Endometrial microvascular endothelial cells (primary cell): ENCODE results near the gene FBXO46. TPM values are rescaled to one million over a fixed set of nuclear protein-coding genes. Genes with fewer than 3 reads are reported as not detected.

Source experiments
- in situ Hi-C: cut with HindIII; loops from 2 replicates; pipeline ENCODE4 v1.10.0; 2017; ENCODE audit warnings: low sequenced_read_pairs, low pct_unique_long_range_greater_than_20kb; ENCODE audit errors: inconsistent ontology term
- total RNA-seq: library from RNA; depleted of rRNA; stranded (reverse); fragments of >200 nt; gene quantifications from one replicate; pipeline ENCODE4 v1.2.3, GENCODE V29; 2015; ENCODE audit errors: inconsistent ontology term

FBXO46 gene, protein sequence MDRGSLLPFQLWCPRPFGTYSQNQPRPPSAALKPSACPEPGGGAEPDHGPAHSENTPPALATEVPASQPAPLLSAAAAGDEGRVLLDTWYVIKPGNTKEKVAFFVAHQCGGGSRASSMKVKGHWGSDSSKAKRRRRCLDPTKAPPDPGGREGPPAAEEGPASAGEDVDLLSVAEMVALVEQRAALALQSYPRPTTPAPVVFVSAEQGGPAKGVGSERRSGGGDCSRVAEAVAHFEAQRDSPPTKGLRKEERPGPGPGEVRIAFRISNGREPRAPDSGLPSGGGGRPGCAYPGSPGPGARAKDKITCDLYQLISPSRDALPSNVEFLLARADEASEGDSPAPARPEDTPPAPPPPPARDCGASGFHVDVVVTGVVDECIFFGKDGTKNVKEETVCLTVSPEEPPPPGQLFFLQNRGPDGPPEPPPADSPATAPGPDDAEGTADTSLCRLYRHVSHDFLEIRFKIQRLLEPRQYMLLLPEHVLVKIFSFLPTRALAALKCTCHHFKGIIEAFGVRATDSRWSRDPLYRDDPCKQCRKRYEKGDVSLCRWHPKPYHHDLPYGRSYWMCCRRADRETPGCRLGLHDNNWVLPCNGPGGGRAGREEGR
- total RNA-seq, result 10.7 TPM

DNA sequence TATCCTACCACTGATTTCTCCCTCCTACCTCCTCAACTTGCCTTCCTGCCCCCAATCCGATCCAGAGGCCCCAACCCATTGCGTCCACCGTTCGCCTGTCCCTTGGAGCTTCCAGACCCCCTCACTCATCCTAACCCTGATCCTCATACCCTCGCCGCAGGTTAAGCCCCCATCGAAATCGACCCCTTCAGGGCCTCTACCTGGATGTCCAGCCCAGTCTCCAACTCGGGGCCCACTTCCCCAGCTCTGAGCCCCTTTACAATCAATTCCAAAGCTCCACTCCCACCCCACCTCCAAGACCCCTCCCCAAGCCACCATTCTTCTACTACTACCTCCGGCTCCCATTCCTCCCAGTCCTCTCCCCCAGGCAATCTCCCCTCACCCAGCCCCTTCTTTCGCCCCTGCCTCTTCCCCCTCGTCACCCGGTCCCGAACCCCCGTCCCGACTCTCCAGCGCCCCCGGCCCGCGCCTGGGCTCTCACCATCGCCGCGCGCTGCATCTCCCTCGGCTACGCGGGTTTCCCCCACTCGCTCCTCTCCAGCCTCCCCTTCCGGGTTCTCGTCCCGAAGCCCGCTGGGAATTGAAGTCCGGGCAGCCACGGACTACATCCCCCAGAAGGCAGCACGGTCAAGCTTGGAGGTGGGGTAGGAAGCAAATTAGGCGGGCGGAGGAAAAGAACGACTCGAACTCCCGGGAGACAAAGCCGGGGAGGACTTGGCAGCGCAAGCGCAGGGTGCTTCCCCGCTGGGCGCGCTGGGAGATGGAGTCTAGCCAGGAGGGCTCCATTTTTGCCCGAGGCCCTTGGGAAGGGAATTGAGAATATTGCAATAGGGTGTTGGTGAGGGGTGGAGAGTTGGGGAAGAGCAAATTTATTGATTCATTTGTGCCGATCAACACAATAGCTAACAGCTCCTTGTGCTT, at the start of gene FBXO46:
Gene FBXO46 (minus strand): TSS at position 529 of the 921 bp plus-strand sequence. CDS start 17,401 bp downstream, outside the sequence.
- in situ Hi-C loops, result no loop called here

DNA sequence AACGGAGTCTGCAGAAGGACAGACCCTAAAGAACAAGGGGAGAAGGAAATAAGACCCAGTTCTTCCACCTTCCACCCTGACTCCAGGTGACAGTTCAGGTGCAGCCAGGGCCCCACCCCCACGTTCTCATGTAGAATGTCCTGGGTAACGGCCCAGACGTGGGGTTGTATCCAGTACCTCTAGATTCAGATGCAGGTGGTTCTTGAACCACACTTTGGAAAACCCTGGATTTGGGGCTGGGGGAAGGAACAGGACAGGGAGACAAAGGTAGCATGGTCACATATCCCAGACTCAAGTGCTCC, 49.4 kb upstream of the FBXO46 start:
- in situ Hi-C loops, result no loop called here

DNA sequence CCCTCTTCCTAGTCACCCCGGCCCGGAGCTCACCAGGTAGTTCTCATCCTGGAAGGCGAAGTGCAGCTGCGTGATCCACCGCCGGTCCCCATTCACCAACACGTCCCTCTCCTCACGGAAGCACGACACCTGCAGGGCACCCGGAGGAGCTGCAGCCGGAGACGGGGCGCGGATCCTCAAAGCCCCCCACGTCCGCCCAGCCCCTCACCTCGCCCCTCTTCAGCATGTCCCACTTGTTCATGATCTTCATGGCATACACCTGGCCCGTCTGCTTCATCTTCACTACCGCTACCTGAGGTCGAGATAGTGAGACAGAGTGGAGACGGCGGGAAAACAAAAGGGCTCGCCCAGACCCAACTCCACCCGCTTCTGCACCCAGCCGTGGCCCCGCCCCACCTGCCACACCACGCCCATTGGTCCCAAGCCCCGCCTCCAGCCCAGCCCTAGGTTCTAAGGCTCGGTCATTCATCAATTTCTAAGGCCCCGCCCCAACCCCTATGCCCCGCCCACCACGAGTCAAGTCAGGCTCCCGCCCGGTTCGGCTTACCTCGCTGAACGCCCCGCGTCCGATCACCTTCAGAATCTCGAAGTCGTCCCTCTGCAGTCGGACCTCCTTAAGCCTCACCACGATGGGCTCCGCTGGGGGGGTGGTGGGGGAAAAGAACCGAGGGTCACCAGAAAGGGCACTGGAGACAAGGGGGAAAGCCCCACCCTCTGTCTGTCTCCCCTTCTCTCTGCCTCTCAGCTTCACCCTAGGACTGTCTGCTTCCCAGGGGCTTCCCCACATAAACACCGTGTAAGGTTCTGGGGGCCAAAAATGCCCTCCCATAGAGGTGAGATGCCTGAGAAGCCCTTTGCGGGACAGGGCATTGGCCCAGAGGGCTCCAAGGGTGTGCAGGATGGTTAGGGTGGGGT, 48.8 kb upstream of the FBXO46 start:
- in situ Hi-C loops, result no loop called here

DNA sequence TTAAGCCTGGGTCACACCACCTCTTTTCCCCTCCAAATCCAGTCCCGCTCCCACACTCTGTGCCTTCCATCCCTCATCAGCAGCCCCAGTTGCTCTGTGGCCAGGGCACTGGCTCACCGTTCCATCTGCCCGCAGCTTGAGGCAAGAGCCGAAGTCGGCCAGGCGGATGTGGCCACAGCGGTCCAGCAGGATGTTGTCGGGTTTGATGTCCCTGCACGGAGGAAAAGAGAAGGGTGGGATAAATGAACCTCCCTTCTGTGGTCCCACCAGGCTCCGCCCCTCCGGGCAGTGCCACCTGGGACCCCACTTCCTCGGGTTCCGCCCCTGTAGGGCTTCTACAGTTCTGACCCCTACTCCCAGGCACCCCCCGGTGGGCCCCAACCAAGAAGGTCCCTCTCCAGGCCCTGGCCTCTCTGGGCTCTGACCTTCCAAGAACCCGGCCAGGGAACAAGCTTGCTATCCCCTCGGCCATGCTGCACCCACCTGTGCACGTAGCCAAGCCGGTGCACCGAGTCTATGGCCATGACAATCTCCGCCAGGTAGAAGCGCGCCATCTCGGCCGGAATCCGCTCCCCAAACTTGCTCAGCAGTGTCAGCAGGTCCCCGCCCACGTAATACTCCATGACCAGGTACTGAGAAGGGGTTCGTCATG, 47.4 kb upstream of the FBXO46 start:
- in situ Hi-C loops, result no loop called here

DNA sequence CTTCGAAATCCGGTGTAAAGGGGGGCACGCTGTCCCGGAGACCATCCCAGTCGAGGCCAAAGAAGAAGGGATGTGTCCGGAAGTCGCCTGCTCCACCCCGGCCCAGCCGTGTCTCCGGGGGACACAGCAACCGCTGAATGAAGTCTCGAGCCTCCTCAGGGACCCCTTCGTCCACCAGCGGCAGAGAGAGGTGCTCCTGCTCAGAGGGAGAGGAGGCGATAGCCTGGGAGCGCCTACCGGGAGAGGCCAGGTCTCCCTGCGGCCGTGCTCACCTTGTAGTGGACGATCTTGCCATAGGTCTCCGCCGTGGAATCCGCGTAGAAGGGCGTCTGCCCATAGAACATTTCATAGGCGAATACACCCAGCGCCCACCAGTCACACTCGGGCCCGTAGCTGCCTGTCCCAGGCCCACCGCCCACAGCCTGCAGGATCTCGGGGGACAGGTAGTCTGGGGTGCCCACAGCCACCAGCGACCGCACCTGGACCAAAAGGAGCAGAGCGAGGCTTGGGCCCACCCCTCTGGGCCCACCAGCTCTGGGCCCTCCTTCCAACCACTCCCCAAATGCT, 46.8 kb upstream of the FBXO46 start:
- in situ Hi-C loops, result no loop called here

DNA sequence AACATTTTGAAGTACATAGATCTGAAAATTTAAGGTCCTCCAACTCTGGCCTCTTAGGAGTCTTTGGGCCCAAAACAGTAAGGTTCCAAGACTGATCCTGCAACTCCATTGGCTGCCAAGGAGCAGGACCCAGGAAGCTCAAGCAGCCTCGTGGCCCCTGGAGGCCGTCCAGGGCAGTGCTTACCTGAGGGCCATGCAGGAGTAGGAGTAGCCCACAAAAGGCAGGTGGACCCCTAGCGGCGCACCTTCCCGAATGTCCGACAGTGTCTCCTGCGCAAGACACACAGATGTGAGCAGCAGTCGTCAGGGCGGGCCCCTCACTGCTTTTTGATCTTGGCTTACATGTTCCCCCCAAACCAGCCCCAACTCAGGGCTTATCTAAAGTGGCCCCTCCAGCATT, 44.1 kb upstream of the FBXO46 start:
- in situ Hi-C loops, result no loop called here

DNA sequence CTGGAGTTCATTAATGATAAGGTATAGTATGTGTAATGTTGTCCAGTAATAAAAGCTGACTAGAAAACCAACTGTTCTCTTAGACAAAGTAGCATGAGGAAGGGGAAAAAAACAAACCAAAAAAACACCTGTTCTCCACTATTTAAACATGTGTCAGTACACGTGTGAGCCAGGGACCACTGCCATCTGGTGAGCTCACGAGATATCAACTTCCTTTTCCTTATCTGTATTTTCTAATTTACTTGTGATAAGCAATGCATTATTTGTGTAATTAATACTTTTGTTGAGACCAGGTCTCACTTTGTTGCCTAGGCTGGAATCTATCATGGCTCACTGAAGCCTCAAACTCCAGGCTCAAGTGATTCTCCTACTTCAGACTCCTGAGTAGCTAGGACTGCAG, 42.7 kb upstream of the FBXO46 start:
- in situ Hi-C loops, result no loop called here

DNA sequence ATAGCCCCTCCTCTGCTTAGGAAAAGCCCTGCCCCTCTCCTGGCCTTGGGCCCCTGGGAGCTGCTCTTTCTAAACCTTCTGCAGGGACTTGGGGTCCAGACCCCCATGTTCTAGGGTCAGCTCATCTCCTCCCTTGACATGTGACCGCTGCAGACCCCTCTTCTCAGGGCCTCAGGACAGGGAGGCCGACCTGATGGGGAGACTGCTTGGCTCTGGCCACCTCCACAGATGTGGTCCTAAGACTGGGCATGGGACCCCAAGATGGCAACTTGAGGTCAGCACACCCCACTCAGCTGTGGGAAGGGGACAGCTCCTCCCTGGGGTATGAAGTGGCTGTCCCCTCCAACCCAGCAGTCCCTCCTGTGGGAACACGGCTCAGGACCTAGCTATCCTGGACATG, 42.2 kb upstream of the FBXO46 start:
- in situ Hi-C loops, result no loop called here

DNA sequence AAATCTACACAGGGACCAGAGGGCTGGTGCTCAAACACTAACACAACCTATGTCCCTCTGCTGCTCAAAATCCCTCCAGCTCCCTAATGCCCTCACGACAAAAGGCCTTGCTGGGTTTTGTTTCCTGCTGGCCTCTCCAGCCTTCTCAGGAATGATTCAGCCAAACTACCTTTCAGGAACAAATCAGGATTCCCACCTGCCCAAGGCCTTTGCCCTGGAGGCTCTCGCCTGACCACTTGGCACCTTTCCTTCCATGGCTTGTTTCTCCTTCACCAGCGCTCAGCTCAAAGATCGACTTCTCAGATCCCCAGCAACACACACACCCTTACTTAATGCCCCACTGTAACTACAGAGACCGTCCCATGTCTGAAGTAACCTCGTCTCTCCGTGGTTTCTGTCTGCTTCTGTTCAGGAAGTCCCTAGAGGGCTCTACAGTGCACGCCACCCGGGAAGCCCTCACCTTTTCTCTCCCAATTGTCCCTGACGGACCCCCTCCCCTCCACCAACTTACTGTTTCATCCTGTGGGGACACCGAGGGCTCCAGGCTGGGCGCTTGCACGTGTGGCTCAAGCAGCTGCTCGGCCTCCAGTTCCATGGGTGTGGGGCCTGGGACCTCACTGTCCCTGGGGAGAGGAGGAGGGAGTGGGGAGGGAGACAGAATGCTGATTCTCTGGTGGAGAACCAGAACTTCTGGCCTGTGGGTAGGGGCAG, 41.6 kb upstream of the FBXO46 start:
- in situ Hi-C loops, result no loop called here

DNA sequence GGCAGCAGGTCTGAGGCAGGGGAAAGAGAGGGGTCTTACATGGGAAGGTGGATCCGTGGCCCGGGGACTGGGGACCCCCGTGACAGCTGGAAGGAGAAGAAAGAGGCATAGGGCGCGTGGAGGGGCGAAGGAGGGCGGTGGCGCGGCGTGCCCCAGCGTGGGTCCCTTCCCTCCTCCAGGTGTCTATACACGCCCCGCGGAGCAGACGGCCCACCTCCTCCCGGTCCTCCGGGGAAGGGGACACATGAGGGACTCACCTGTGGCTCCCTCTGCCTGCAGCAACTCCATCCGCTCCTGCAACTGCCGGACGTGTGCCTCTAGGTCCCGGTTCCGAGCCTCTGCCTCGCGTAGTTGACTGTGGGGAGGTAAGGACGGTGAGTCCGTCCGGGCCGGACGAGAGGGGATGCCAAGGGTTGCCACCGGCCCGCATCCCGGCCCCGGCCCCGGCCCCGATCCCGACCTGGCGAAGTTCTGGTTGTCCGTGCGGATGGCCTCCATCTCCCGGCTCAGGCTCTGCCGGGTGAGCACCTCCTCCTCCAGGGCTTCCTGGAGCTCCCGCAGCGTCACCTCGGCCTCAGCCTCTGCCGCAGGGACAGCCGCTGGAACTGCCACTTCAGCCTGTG, 40.7 kb upstream of the FBXO46 start:
- in situ Hi-C loops, result no loop called here

DNA sequence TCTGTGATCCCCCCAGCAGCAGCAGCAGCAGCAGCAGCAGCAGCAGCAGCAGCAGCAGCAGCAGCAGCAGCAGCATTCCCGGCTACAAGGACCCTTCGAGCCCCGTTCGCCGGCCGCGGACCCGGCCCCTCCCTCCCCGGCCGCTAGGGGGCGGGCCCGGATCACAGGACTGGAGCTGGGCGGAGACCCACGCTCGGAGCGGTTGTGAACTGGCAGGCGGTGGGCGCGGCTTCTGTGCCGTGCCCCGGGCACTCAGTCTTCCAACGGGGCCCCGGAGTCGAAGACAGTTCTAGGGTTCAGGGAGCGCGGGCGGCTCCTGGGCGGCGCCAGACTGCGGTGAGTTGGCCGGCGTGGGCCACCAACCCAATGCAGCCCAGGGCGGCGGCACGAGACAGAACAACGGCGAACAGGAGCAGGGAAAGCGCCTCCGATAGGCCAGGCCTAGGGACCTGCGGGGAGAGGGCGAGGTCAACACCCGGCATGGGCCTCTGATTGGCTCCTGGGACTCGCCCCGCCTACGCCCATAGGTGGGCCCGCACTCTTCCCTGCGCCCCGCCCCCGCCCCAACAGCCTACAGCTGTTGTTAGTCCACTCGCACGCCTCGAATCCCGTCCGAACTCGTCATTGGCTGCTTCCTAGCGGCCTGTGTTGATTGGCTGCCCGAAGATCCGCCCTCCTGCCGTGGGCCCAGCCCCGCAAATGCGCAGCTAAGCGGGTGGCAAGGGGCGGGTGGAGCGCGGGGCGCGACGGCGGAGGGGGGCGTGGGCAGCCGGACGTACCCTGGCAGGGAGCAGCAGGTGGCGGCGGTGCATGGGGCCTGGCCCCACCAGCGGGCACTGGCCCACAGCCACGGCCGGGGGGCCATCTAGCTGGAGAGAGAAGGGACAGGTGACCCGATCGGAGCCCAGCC, 39.8 kb upstream of the FBXO46 start:
- in situ Hi-C loops, result no loop called here

DNA sequence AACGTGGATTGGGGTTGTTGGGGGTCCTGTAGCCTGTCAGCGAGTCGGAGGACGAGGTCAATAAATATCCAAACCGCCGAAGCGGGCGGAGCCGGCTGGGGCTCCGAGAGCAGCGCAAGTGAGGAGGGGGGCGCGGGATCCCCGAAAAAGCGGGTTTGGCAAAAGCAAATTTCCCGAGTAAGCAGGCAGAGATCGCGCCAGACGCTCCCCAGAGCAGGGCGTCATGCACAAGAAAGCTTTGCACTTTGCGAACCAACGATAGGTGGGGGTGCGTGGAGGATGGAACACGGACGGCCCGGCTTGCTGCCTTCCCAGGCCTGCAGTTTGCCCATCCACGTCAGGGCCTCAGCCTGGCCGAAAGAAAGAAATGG, 39.1 kb upstream of the FBXO46 start:
- in situ Hi-C loops, result no loop called here

DNA sequence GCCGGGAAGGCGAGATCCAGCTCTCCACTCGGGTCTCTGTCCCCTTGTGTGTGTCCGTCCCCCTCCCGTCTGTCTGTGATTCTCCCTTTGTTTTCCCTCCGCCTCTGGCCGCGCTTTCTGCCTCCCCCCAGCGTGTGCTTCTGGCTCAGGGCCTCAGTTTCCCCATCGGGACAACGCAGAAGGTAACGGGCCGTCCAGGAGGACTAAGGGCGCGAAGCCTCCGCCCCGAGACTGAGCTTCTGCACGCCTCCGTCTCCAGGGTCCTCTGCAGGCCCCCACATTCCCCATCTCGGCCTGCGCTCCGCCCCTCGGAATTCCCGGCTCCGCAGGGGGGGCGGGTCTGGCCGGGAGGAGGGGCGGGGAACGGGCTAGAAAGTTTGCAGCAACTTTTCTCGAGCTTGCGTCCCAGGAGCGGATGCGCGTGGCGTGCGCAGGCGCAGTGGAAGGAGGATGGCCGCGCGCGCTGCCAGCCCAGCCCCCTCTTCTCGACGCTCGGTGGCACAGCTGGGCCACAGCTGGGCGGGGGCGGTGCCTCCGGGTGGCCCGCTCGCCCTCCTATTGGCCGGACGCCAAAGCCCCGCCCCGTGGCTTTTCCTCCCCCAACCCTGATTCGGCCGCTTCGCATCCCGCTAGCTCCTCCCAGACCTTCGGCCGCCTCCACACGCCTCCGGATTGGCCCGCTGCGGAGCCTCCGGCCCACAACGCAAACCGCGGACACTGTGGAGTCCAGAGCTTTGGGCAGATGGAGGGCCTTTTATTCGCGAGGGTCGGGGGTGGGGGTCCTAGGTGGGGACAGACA, 38.5 kb upstream of the FBXO46 start, which contains the start of gene SIX5:
Gene SIX5 (minus strand): TSS at position 269 of the 799 bp plus-strand sequence. CDS start 408 bp downstream, outside the sequence.
- in situ Hi-C loops, result no loop called here

DNA sequence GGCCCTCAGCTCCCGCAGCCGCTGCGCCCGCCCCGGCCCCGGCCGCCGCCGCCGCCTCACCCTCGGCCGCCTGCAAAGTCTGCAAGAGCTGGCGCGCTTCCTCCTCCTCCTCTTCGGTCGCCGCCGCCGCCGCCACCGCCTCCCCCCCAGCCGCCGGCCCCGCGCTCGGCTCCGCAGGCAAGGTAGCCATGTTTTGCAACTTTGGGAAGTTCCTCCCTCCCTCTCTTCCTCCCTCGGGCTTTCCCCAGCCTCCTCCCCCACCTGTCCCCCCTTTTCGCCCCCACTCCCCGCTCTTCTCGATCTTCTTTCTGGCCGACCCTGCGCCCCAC, 37.9 kb upstream of the FBXO46 start:
- in situ Hi-C loops, result no loop called here

DNA sequence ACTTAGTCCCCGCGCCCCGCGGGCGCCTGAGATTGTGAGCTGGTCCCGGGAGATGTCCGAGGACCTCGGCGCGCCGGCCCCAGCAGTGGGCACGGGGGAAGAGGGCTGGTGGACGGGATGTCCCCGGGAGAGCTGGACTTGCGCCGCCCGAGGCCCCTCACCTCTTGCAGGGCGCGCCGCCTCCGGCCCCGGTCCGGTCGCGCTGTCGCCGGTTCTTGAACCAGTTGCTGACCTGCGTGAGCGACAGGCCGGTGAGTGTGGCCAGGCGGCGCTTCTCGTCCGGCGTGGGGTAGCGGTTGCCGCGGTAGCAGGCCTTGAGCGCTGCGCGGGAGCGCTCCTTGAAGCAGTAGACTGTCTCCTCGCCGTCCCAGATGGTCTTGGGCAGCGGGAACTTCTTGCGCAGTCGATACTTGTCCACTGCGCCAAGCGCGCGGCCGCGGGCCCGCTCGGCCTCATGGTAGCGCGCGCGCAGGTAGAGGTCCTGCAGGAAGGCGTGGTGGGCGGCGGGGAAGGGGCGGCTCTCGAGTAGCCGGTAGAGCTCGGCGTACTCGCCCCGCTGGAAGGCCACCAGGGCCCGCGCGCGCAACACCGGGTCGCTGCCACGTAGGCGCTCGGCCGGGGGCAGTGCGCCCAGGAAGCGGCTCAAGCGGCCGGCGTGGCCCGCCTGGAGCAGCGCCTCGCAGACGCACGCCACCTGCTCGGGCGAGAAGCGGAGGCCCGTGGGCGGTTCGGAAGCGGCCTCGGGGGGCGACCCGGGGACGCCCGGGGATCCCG, 37.4 kb upstream of the FBXO46 start:
- in situ Hi-C loops, result no loop called here
